K562 (cell line): Measurements from ENCODE around the gene CFAP20.
"Not testable (repeated sequence)": the region's sequence is repeated elsewhere in the genome, so short reads cannot be mapped to it uniquely, and the experiment has no call there.

Experiments used
- EGR1 ChIP-seq: fragments of 450-650 bp; conservative IDR thresholded peaks from 2 replicates; pipeline ENCODE4 v1.6.1; 2017; ENCODE audit warnings: mild to moderate bottlenecking
- EP300 ChIP-seq: IDR thresholded peaks from 2 replicates; pipeline ENCODE4 v1.6.1; 2012; ENCODE audit warnings: low read length, improper control_type of control experiment
- FOXP1 ChIP-seq: sonication (generic); formaldehyde crosslinking; IDR thresholded peaks from 2 replicates; pipeline ENCODE4 v1.8.0; 2022; ENCODE audit warnings: mild to moderate bottlenecking, missing genetic modification reagents
- HDAC2 ChIP-seq: fragments of 450-650 bp; IDR thresholded peaks from 2 replicates; pipeline ENCODE4 v1.6.1; 2016; ENCODE audit warnings: mild to moderate bottlenecking
- MAFK ChIP-seq: IDR thresholded peaks from 2 replicates; pipeline ENCODE4 v1.6.1; 2011; ENCODE audit warnings: low read length, improper control_type of control experiment
- POLR2A ChIP-seq: fragments of 450-650 bp; conservative IDR thresholded peaks from 2 replicates; pipeline ENCODE4 v1.6.1; 2016
- RBM17 ChIP-seq: fragments of 200-400 bp; formaldehyde crosslinking; IDR thresholded peaks from 2 replicates; pipeline ENCODE4 v1.6.1; 2017; ENCODE audit warnings: low read depth, mild to moderate bottlenecking, low read length, borderline replicate concordance
- SREBF2 ChIP-seq: sonication (generic); formaldehyde crosslinking; IDR thresholded peaks from 2 replicates; pipeline ENCODE4 v1.4.0; 2020; ENCODE audit warnings: mild to moderate bottlenecking, missing genetic modification reagents
- TCF7 ChIP-seq: sonication (generic); IDR thresholded peaks from 2 replicates; pipeline ENCODE4 v1.6.1; 2016; ENCODE audit warnings: antibody characterized with exemption, borderline replicate concordance
- TF ChIP-seq, protein P1 (sequence below), 3 experiments: IDR thresholded peaks in 2 of 3; conservative IDR thresholded peaks in 1 of 3; 2 replicates each; pipeline ENCODE4 v1.5.1; 2011 to 2012; ENCODE audit warnings: low read length in 3 of 3, mild to moderate bottlenecking in 3 of 3, control low read depth in 2 of 3, improper control_type of control experiment in 1 of 3, inconsistent platforms in 1 of 3, low read depth in 1 of 3, mixed read lengths in 1 of 3, moderate library complexity in 1 of 3; ENCODE audit not compliant: insufficient read depth in 2 of 3
- TF ChIP-seq, protein P2 (sequence below): IDR thresholded peaks from 2 replicates; pipeline ENCODE4 v1.6.1; 2014; ENCODE audit warnings: antibody characterized with exemption
- TF ChIP-seq, protein P3 (sequence below): fragments of 450-650 bp; IDR thresholded peaks from 2 replicates; pipeline ENCODE4 v1.6.1; 2016; ENCODE audit warnings: low read depth

DNA sequence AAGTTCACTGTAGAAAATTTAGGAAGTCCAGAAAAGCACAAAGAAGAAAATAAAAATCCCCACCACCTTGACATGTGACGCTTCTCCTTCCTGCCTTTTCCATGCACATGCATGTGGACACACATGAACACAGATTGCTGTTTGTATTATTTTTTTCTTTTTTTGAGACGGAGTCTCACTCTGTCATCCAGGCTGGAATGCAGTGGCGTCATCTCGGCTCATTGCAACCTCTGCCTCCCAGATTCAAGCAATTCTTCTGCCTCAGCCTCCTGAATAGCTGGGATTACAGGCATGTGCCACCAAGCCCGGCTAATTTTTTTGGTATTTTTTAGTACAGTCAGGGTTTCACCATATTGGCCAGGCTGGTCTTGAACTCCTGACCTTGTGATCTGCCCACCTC is 48.5 kb downstream of the CFAP20 start:
- TF ChIP-seq, protein P1, sequence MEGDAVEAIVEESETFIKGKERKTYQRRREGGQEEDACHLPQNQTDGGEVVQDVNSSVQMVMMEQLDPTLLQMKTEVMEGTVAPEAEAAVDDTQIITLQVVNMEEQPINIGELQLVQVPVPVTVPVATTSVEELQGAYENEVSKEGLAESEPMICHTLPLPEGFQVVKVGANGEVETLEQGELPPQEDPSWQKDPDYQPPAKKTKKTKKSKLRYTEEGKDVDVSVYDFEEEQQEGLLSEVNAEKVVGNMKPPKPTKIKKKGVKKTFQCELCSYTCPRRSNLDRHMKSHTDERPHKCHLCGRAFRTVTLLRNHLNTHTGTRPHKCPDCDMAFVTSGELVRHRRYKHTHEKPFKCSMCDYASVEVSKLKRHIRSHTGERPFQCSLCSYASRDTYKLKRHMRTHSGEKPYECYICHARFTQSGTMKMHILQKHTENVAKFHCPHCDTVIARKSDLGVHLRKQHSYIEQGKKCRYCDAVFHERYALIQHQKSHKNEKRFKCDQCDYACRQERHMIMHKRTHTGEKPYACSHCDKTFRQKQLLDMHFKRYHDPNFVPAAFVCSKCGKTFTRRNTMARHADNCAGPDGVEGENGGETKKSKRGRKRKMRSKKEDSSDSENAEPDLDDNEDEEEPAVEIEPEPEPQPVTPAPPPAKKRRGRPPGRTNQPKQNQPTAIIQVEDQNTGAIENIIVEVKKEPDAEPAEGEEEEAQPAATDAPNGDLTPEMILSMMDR (IDR thresholded peaks at IDR 0.05 in 2 of 3, conservative IDR thresholded peaks at IDR 0.05 in 1 of 3; ENCODE audit: insufficient read depth in 2 of 3, low read depth in 1 of 3, low read length in 3 of 3): not testable (repeated sequence)
- TF ChIP-seq, protein P2, sequence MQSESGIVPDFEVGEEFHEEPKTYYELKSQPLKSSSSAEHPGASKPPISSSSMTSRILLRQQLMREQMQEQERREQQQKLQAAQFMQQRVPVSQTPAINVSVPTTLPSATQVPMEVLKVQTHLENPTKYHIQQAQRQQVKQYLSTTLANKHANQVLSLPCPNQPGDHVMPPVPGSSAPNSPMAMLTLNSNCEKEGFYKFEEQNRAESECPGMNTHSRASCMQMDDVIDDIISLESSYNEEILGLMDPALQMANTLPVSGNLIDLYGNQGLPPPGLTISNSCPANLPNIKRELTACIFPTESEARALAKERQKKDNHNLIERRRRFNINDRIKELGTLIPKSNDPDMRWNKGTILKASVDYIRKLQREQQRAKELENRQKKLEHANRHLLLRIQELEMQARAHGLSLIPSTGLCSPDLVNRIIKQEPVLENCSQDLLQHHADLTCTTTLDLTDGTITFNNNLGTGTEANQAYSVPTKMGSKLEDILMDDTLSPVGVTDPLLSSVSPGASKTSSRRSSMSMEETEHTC: not testable (repeated sequence)
- not testable (repeated sequence) for TF ChIP-seq TCF7; POLR2A; EP300; HDAC2; SREBF2; EGR1; RBM17; MAFK; FOXP1 (CRISPR knock-in tag)
- TF ChIP-seq, protein P3, sequence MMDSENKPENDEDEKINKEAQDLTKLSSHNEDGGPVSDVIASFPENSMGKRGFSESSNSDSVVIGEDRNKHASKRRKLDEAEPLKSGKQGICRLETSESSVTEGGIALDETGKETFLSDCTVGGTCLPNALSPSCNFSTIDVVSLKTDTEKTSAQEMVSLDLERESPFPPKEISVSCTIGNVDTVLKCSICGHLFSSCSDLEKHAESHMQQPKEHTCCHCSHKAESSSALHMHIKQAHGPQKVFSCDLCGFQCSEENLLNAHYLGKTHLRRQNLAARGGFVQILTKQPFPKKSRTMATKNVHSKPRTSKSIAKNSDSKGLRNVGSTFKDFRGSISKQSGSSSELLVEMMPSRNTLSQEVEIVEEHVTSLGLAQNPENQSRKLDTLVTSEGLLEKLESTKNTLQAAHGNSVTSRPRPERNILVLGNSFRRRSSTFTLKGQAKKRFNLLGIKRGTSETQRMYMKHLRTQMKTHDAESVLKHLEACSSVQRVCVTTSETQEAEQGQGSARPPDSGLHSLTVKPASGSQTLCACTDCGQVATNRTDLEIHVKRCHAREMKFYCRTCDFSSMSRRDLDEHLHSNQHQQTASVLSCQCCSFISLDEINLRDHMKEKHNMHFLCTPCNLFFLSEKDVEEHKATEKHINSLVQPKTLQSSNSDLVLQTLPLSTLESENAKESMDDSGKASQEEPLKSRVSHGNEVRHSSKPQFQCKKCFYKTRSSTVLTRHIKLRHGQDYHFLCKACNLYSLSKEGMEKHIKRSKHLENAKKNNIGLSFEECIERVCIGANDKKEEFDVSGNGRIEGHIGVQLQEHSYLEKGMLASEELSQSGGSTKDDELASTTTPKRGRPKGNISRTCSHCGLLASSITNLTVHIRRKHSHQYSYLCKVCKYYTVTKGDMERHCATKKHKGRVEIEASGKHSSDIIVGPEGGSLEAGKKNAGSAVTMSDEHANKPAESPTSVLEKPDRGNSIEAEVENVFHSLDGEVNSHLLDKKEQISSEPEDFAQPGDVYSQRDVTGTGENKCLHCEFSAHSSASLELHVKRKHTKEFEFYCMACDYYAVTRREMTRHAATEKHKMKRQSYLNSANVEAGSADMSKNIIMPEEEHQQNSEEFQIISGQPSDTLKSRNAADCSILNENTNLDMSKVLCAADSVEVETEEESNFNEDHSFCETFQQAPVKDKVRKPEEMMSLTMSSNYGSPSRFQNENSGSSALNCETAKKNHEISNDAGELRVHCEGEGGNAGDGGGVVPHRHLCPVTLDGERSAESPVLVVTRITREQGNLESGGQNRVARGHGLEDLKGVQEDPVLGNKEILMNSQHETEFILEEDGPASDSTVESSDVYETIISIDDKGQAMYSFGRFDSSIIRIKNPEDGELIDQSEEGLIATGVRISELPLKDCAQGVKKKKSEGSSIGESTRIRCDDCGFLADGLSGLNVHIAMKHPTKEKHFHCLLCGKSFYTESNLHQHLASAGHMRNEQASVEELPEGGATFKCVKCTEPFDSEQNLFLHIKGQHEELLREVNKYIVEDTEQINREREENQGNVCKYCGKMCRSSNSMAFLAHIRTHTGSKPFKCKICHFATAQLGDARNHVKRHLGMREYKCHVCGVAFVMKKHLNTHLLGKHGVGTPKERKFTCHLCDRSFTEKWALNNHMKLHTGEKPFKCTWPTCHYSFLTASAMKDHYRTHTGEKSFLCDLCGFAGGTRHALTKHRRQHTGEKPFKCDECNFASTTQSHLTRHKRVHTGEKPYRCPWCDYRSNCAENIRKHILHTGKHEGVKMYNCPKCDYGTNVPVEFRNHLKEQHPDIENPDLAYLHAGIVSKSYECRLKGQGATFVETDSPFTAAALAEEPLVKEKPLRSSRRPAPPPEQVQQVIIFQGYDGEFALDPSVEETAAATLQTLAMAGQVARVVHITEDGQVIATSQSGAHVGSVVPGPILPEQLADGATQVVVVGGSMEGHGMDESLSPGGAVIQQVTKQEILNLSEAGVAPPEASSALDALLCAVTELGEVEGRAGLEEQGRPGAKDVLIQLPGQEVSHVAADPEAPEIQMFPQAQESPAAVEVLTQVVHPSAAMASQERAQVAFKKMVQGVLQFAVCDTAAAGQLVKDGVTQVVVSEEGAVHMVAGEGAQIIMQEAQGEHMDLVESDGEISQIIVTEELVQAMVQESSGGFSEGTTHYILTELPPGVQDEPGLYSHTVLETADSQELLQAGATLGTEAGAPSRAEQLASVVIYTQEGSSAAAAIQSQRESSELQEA: not testable (repeated sequence)
